ENCODE data around the gene C1QTNF6.

Gene C1QTNF6

DNA sequence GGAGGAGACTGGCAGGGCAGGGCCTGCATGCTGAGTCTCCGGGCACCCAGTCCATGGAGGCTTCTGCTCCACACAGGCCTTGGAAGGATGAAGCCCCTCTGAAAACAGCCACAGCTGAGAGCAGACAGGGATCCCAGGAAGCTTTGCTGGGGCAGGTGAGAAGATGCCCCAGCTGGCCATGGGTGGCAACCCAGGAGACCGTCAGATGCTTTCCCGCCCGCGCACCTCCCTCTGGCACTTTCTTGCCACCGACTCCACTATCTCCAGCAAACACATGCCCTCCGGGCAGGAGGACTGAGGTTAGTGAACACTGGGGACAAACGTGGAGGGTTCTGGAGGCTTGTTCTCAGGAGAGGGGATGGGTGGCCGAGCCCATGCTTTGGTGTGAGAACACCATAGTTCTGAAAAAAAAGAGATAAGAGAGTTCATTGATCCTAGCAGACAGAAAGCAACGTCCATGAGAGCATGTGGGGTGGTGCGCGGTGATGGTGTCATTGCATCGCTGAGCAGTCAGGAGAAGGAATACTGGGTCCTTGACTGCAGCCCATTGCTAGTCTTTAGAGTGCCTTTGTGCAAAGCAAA lies 2.3 kb downstream of the C1QTNF6 start:
- POLR2A ChIA-PET: no interaction called here
- no peaks in the 10 kb centered on the region for H3K36me3 ChIP-seq (ENCODE audit: control insufficient read depth in 2 of 2, insufficient read depth in 1 of 2, low read length in 2 of 2)
- CTCF ChIA-PET: interaction anchor here (0.5 to 3.6 kb wide), 3 partner anchors 12 to 14 kb away, joined by 3 to 15 read pairs (median 4); no protein-coding TSS in a partner anchor
- TF ChIP-seq ZNF24 (tag by site-specific recombination; IDR thresholded peaks at IDR 0.05) (no peak), ZNF48 (tag by site-specific recombination; IDR thresholded peaks at IDR 0.05) (no peak)
- peaks cover 3% of the 10 kb centered on the region; the same call in 1 of the 2 replicates for H3K4me1 ChIP-seq (ENCODE audit: control insufficient read depth, insufficient read depth, low read length)
- H3K9me3 ChIP-seq (ENCODE audit: control insufficient read depth, insufficient read depth, low read depth, low read length): no peaks in the 10 kb centered on the region
- no peak overlapping the region for H3K27ac ChIP-seq (ENCODE audit: extremely low read depth, low read depth, low read length)
- no peak overlapping the region for H3K4me3 ChIP-seq (ENCODE audit: low read depth, low read length)

DNA sequence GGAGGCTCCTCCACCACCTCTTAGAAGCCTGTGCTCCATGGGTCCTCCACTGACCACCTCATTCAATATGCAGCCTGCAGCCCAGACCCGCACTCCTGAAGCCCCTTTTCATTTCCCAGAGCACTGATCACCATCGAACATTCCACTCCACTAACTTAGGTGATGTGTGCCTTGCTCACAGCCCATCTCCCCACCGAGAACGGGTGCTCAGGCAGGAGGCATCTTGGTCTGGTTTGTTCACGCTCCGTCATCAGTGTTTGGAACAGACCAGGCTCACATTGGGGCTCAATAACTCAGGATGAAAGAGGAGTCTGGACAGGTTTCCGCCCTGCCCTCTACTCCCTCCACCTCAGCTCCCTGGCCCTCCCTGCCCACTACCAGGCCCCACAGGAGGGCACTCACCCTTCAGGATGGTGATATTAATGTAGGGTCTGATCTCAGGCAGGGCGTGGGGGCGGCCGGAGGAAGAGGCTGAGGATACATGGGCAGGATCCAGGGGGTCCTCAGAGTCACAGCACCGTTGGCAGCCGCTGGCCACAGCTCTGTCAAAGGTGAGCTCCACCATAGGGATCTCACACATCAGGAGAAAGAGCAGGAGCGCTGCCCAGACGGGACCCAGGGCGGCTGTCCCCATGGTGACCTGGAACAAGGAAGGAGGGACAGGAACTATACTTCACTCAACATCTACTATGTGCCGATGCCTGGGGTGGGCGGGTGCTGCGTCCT lies 3.1 kb downstream of the C1QTNF6 start:
- CTCF ChIA-PET: interaction anchor here (1.0 to 3.6 kb wide), 2 partner anchors 11 to 15 kb away, joined by 3 to 15 read pairs; no protein-coding TSS in a partner anchor
- TF ChIP-seq ZNF324 (tag by site-specific recombination; IDR thresholded peaks at IDR 0.05): no peak
- TF ChIP-seq, protein P1, sequence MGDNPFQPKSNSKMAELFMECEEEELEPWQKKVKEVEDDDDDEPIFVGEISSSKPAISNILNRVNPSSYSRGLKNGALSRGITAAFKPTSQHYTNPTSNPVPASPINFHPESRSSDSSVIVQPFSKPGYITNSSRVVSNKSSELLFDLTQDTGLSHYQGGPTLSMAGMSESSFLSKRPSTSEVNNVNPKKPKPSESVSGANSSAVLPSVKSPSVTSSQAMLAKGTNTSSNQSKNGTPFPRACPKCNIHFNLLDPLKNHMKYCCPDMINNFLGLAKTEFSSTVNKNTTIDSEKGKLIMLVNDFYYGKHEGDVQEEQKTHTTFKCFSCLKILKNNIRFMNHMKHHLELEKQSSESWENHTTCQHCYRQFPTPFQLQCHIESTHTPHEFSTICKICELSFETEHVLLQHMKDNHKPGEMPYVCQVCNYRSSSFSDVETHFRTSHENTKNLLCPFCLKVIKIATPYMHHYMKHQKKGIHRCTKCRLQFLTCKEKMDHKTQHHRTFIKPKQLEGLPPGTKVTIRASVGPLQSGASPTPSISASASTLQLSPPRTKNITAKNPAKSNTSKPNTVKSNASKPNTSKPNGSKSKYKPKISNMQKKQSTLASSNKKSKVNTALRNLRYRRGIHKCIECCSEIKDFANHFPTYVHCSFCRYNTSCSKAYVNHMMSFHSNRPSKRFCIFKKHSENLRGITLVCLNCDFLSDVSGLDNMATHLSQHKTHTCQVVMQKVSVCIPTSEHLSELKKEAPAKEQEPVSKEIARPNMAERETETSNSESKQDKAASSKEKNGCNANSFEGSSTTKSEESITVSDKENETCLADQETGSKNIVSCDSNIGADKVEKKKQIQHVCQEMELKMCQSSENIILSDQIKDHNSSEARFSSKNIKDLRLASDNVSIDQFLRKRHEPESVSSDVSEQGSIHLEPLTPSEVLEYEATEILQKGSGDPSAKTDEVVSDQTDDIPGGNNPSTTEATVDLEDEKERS (tag by site-specific recombination; IDR thresholded peaks at IDR 0.05): no peak
- TF ChIP-seq GLI2 (tag by site-specific recombination; IDR thresholded peaks at IDR 0.05; ENCODE audit: borderline replicate concordance, low read depth): no peak
- no peak for TF ChIP-seq ZNF639 (tag by site-specific recombination; IDR thresholded peaks at IDR 0.05)
- TF ChIP-seq ZNF596 (tag by site-specific recombination; IDR thresholded peaks at IDR 0.05): no peak
- no peak for TF ChIP-seq ZNF521 (tag by site-specific recombination; IDR thresholded peaks at IDR 0.05)
- TF ChIP-seq, protein P2, sequence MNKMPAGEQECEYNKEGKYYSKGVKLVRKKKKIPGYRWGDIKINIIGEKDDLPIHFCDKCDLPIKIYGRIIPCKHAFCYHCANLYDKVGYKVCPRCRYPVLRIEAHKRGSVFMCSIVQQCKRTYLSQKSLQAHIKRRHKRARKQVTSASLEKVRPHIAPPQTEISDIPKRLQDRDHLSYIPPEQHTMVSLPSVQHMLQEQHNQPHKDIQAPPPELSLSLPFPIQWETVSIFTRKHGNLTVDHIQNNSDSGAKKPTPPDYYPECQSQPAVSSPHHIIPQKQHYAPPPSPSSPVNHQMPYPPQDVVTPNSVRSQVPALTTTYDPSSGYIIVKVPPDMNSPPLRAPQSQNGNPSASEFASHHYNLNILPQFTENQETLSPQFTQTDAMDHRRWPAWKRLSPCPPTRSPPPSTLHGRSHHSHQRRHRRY (tag by site-specific recombination; IDR thresholded peaks at IDR 0.05): no peak
- TF ChIP-seq, protein P3, sequence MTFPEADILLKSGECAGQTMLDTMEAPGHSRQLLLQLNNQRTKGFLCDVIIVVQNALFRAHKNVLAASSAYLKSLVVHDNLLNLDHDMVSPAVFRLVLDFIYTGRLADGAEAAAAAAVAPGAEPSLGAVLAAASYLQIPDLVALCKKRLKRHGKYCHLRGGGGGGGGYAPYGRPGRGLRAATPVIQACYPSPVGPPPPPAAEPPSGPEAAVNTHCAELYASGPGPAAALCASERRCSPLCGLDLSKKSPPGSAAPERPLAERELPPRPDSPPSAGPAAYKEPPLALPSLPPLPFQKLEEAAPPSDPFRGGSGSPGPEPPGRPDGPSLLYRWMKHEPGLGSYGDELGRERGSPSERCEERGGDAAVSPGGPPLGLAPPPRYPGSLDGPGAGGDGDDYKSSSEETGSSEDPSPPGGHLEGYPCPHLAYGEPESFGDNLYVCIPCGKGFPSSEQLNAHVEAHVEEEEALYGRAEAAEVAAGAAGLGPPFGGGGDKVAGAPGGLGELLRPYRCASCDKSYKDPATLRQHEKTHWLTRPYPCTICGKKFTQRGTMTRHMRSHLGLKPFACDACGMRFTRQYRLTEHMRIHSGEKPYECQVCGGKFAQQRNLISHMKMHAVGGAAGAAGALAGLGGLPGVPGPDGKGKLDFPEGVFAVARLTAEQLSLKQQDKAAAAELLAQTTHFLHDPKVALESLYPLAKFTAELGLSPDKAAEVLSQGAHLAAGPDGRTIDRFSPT (tag by site-specific recombination; IDR thresholded peaks at IDR 0.05): no peak
- TF ChIP-seq ZNF221 (tag by site-specific recombination; IDR thresholded peaks at IDR 0.05; ENCODE audit: borderline replicate concordance): no peak
- no peak for TF ChIP-seq ZNF658 (tag by site-specific recombination; IDR thresholded peaks at IDR 0.05)
- TF ChIP-seq ZNF175 (tag by site-specific recombination; IDR thresholded peaks at IDR 0.05): no peak
- TF ChIP-seq IKZF3 (tag by site-specific recombination; IDR thresholded peaks at IDR 0.05): no peak
- TF ChIP-seq CTCF (tag by site-specific recombination; IDR thresholded peaks at IDR 0.05): no peak
- TF ChIP-seq MZF1 (tag by site-specific recombination; IDR thresholded peaks at IDR 0.05; ENCODE audit: borderline replicate concordance): no peak
- TF ChIP-seq ZNF16 (tag by site-specific recombination; IDR thresholded peaks at IDR 0.05; ENCODE audit: low read depth): no peak
- TF ChIP-seq, protein P4, sequence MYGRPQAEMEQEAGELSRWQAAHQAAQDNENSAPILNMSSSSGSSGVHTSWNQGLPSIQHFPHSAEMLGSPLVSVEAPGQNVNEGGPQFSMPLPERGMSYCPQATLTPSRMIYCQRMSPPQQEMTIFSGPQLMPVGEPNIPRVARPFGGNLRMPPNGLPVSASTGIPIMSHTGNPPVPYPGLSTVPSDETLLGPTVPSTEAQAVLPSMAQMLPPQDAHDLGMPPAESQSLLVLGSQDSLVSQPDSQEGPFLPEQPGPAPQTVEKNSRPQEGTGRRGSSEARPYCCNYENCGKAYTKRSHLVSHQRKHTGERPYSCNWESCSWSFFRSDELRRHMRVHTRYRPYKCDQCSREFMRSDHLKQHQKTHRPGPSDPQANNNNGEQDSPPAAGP (tag by site-specific recombination; IDR thresholded peaks at IDR 0.05): no peak
- no peak for TF ChIP-seq ZNF555 (tag by site-specific recombination; conservative IDR thresholded peaks at IDR 0.05)
- TF ChIP-seq ZNF654 (tag by site-specific recombination; IDR thresholded peaks at IDR 0.05; ENCODE audit: low read depth): no peak
- TF ChIP-seq ZNF624 (tag by site-specific recombination; IDR thresholded peaks at IDR 0.05): no peak
- Histone ChIP-seq H3K36me3 (ENCODE audit: control insufficient read depth in 2 of 2, insufficient read depth in 1 of 2, low read length in 2 of 2) (no peaks in the 10 kb centered on the region), H3K4me3 (ENCODE audit: low read depth, low read length) (no peak overlapping the region), H3K4me1 (ENCODE audit: control insufficient read depth, insufficient read depth, low read length) (peaks cover 3% of the 10 kb centered on the region; the same call in 1 of the 2 replicates), H3K27ac (ENCODE audit: extremely low read depth, low read depth, low read length) (no peak overlapping the region), H3K9me3 (ENCODE audit: control insufficient read depth, insufficient read depth, low read depth, low read length) (no peaks in the 10 kb centered on the region)
- POLR2A ChIA-PET: no interaction called here
